Calu3 (cell line): Measurements from ENCODE around the gene VRK1. TPM values are rescaled to one million over a fixed set of nuclear protein-coding genes. Genes with fewer than 3 reads are reported as not detected.

ENCODE experiments used
- BruUV-seq: library from RNA; stranded (reverse); fragments of 400-500 nt; replicated peaks from 2 replicates; lab custom pipeline; 2021; lab: Mats Ljungman, UMichigan
- CTCF ChIA-PET: fragments of 300-600 bp; sonication (Branson Sonifier 250); formaldehyde crosslinking; loops from one replicate; lab custom pipeline; 2022; ENCODE audit warnings: antibody characterized with exemption; lab: Charles Lee
- DNase-seq: peaks from one replicate; pipeline ENCODE4 v3.0.0; 2022
- H3K27ac Mint-ChIP-seq: one replicate; pipeline ENCODE4 v1.8.0; 2022; ENCODE audit warnings: mixed read lengths; ENCODE audit not compliant: unreplicated experiment
- H3K27me3 Mint-ChIP-seq: one replicate; pipeline ENCODE4 v1.8.0; 2022; ENCODE audit warnings: mixed read lengths; ENCODE audit not compliant: unreplicated experiment
- H3K36me3 Mint-ChIP-seq: one replicate; pipeline ENCODE4 v1.8.0; 2022; ENCODE audit warnings: mild to moderate bottlenecking, moderate library complexity, mixed read lengths; ENCODE audit not compliant: insufficient read depth, unreplicated experiment
- H3K4me1 Mint-ChIP-seq: one replicate; pipeline ENCODE4 v1.8.0; 2022; ENCODE audit warnings: mild to moderate bottlenecking, low read depth, mixed read lengths; ENCODE audit not compliant: unreplicated experiment
- H3K4me3 Mint-ChIP-seq: one replicate; pipeline ENCODE4 v1.8.0; 2022; ENCODE audit warnings: mild to moderate bottlenecking, low read depth, moderate library complexity, mixed read lengths; ENCODE audit not compliant: unreplicated experiment
- H3K9me3 Mint-ChIP-seq: one replicate; pipeline ENCODE4 v1.8.0; 2022; ENCODE audit warnings: low read depth, mixed read lengths; ENCODE audit not compliant: unreplicated experiment
- intact Hi-C: fragments of 100-400 bp; cut with micrococcal nuclease; formaldehyde crosslinking; loops from one replicate; pipeline ENCODE4 v1.10.0; 2022; ENCODE audit not compliant: unreplicated experiment
- total RNA-seq: library from RNA; stranded (reverse); gene quantifications from 2 replicates; pipeline ENCODE4 v1.2.3, GENCODE V29; 2022
- TF ChIP-seq, protein P1 (sequence below): fragments of 200-600 bp; IDR thresholded peaks from one replicate; pipeline ENCODE4 v1.8.0; 2022; ENCODE audit warnings: antibody characterized with exemption; ENCODE audit not compliant: unreplicated experiment

Gene VRK1
- total RNA-seq, 1 experiment from 2014 or later: 51.3 TPM

DNA sequence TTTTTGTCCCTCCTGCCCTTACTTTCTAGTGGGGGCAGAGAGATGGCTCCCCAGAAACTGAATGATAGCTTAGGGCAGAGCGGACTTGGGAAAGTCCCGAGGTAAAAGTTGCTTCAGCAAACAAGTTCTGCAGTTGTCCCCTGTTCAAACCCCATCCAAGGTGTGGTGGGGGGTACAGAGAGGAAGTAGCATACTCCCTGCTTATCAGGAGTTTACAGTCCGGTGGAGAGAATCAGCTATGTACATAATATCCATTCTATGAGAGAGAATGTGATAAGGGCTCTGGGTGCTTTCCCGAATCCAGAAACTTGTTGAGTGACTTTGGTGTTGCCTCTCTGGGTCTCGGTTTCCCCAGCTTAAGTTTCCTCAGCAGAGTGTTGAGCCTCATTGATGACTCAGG lies 40.4 kb upstream of the VRK1 start:
- no peak overlapping the region for H3K4me3 Mint-ChIP-seq
- DNase-seq: no peak
- H3K36me3 Mint-ChIP-seq: no peaks in the 10 kb centered on the region
- intact Hi-C loops: no loop called here
- no peaks in the 10 kb centered on the region for H3K9me3 Mint-ChIP-seq
- TF ChIP-seq, protein P1, sequence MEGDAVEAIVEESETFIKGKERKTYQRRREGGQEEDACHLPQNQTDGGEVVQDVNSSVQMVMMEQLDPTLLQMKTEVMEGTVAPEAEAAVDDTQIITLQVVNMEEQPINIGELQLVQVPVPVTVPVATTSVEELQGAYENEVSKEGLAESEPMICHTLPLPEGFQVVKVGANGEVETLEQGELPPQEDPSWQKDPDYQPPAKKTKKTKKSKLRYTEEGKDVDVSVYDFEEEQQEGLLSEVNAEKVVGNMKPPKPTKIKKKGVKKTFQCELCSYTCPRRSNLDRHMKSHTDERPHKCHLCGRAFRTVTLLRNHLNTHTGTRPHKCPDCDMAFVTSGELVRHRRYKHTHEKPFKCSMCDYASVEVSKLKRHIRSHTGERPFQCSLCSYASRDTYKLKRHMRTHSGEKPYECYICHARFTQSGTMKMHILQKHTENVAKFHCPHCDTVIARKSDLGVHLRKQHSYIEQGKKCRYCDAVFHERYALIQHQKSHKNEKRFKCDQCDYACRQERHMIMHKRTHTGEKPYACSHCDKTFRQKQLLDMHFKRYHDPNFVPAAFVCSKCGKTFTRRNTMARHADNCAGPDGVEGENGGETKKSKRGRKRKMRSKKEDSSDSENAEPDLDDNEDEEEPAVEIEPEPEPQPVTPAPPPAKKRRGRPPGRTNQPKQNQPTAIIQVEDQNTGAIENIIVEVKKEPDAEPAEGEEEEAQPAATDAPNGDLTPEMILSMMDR: no peak
- no peaks in the 10 kb centered on the region for H3K4me1 Mint-ChIP-seq
- CTCF ChIA-PET: no interaction called here
- H3K27ac Mint-ChIP-seq: no peak overlapping the region
- no TSS peak for BruUV-seq
- peaks cover 47% of the 10 kb centered on the region for H3K27me3 Mint-ChIP-seq

DNA sequence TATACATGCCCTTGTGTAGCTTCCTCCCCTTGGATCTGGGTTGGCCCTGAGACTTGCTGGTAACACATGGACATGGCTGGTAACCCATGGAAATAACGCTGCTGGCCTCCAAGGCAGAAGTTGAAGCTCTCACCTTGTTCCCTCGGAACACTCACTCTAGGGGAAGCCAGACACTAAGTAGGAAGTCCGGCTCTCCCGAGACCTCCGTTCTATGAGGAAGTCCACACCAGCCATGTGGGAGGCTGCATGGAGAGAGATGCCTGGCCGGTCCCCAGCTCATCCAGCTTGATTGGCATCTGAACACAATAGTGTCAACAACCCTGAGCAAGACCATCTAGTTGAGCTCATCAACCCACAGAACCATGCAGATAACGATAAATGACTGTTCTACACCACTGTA lies 39.7 kb upstream of the VRK1 start:
- Mint-ChIP-seq H3K9me3 (no peaks in the 10 kb centered on the region), H3K4me1 (no peaks in the 10 kb centered on the region), H3K4me3 (no peak overlapping the region), H3K27me3 (peaks cover 47% of the 10 kb centered on the region), H3K36me3 (no peaks in the 10 kb centered on the region), H3K27ac (no peak overlapping the region)
- CTCF ChIA-PET: no interaction called here
- no TSS peak for BruUV-seq
- TF ChIP-seq, protein P1: no peak
- DNase-seq: no peak
- intact Hi-C loops: no loop called here

DNA sequence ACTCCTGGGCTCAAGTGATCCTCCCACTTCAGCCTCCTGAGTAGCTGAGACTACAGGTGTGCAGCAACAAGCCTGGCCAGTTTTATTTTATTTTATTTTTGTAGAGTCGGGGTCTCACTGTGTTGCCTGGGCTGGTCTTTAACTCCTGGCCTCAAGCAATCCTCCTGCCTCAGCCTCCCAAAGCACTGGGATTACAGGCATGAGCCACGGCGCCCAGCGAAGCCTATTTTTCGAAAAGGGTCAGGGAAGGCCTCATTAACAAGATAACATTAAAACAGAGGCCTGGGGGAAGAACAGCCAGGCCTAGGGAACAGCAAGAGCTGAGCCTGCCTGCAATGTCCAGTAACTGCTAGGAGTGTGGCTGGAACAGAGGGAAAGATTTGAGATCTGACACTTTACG lies 36.1 kb upstream of the VRK1 start:
- no TSS peak for BruUV-seq
- H3K4me1 Mint-ChIP-seq: no peaks in the 10 kb centered on the region
- H3K4me3 Mint-ChIP-seq: no peak overlapping the region
- no peak for DNase-seq
- no peak overlapping the region for H3K27ac Mint-ChIP-seq
- peaks cover 47% of the 10 kb centered on the region for H3K27me3 Mint-ChIP-seq
- intact Hi-C loops: no loop called here
- no peaks in the 10 kb centered on the region for H3K9me3 Mint-ChIP-seq
- TF ChIP-seq, protein P1: no peak
- CTCF ChIA-PET: no interaction called here
- H3K36me3 Mint-ChIP-seq: no peaks in the 10 kb centered on the region

DNA sequence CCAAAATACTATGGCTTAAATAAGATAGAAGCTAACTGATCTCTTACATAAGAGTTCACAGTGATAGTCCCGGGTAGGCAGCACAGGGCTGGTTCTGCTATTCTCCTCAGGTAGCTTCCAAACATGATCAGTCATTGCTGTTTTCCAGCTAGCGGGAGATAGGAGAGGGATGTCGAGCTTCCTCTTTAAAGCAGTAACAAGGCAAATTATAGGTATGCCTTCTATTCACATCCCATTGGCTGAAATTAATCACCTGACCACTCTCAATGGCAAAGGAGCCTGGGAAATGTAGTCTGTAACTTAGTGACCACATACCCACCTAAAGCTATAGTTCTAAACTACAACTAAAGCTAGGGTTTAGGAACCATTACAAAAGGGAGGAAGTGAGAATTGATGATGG lies 34.5 kb upstream of the VRK1 start:
- H3K27me3 Mint-ChIP-seq: peaks cover 43% of the 10 kb centered on the region
- no peak overlapping the region for H3K4me3 Mint-ChIP-seq
- H3K36me3 Mint-ChIP-seq: peaks cover 5% of the 10 kb centered on the region
- H3K27ac Mint-ChIP-seq: no peak overlapping the region
- TF ChIP-seq, protein P1: no peak
- H3K4me1 Mint-ChIP-seq: no peaks in the 10 kb centered on the region
- intact Hi-C loops: no loop called here
- peak; percentile 41 for DNase-seq
- CTCF ChIA-PET: interaction anchor here (1.3 kb wide), 1 partner anchor 18 kb away, joined by 3 read pairs; no protein-coding TSS in a partner anchor
- BruUV-seq: no TSS peak
- no peaks in the 10 kb centered on the region for H3K9me3 Mint-ChIP-seq
